Measurements from ENCODE around the gene NEFH.

The NEFH gene

GRCh38 chr22:29503811-29504372 lies 23.9 kb downstream of the NEFH start:
- no peak for DNase-seq

GRCh38 chr22:29509298-29509697 lies 29.3 kb downstream of the NEFH start:
- DNase-seq = no peak

GRCh38 chr22:29509815-29510214 lies 29.8 kb downstream of the NEFH start:
- DNase-seq = no peak

GRCh38 chr22:29510542-29510941 lies 30.5 kb downstream of the NEFH start:
- no peak for DNase-seq

GRCh38 chr22:29511126-29511862 lies 31.3 kb downstream of the NEFH start:
- DNase-seq = no peak

GRCh38 chr22:29512031-29512430 lies 32.0 kb downstream of the NEFH start:
- DNase-seq = no peak

- DNase-seq = peak; percentile 17 to 38
These were observed 37.3 kb downstream of the NEFH start for GRCh38 chr22:29517215-29517908.

GRCh38 chr22:29518427-29518826 lies 38.4 kb downstream of the NEFH start:
- DNase-seq = no peak

GRCh38 chr22:29519996-29520395 lies 40.0 kb downstream of the NEFH start:
- DNase-seq = no peak

- DNase-seq = no peak
These were observed 40.8 kb downstream of the NEFH start for GRCh38 chr22:29520851-29521250.

GRCh38 chr22:29521526-29521925 lies 41.5 kb downstream of the NEFH start:
- no peak for DNase-seq

- DNase-seq = no peak
These were observed 43.7 kb downstream of the NEFH start for GRCh38 chr22:29523761-29524160.

- peak in 1 of 2 experiments; percentile 1 for DNase-seq
These were observed 44.6 kb downstream of the NEFH start for GRCh38 chr22:29524442-29525191.

GRCh38 chr22:29528144-29528543 lies 48.1 kb downstream of the NEFH start:
- DNase-seq = no peak

GRCh38 chr22:29530716-29531115 lies 50.7 kb downstream of the NEFH start:
- no peak for DNase-seq

- DNase-seq = no peak
These were observed 51.4 kb downstream of the NEFH start for GRCh38 chr22:29531419-29531818.

- no peak for DNase-seq
These were observed 56.4 kb downstream of the NEFH start for GRCh38 chr22:29536411-29536810.

- no peak for DNase-seq
These were observed 59.1 kb downstream of the NEFH start for GRCh38 chr22:29539105-29539504.
